HG03060 (cell line): ENCODE measurements around the gene C8B.

Experiments
- ATAC-seq: cut with Tn5 transposase; IDR thresholded peaks from one replicate; pipeline ENCODE4 v1.9.1; 2021; ENCODE audit warnings: low read depth, moderate number of reproducible peaks; ENCODE audit not compliant: unreplicated experiment

Gene C8B

GRCh38 chr1:56965916-56966697 is at the start of gene C8B:
Gene C8B, minus strand, starts transcription at chr1:56966015. Its CDS starts 67 bp downstream, at chr1:56965948.
- ATAC-seq, result no peak

GRCh38 chr1:57015071-57015470 is 49.3 kb upstream of the C8B start:
- no peak for ATAC-seq

- no peak for ATAC-seq
Measured at GRCh38 chr1:57013522-57013921, 47.7 kb upstream of the C8B start.

- no peak for ATAC-seq
Measured at GRCh38 chr1:57012315-57012714, 46.5 kb upstream of the C8B start.

- no peak for ATAC-seq
Measured at GRCh38 chr1:57010511-57010910, 44.7 kb upstream of the C8B start.

- no peak for ATAC-seq
Measured at GRCh38 chr1:57007948-57008347, 42.1 kb upstream of the C8B start.

GRCh38 chr1:57007472-57007871 is 41.7 kb upstream of the C8B start:
- ATAC-seq, result no peak

GRCh38 chr1:57003398-57004139 is 37.8 kb upstream of the C8B start:
- no peak for ATAC-seq

GRCh38 chr1:56995414-56996100 is 29.7 kb upstream of the C8B start:
- ATAC-seq, result no peak

GRCh38 chr1:56993475-56993874 is 27.7 kb upstream of the C8B start:
- no peak for ATAC-seq

- ATAC-seq, result no peak
Measured at GRCh38 chr1:56992318-56993125, 26.7 kb upstream of the C8B start.

- no peak for ATAC-seq
Measured at GRCh38 chr1:56991576-56991975, 25.8 kb upstream of the C8B start.

GRCh38 chr1:56986397-56986796 is 20.6 kb upstream of the C8B start:
- ATAC-seq, result no peak

GRCh38 chr1:56985857-56986256 is 20.0 kb upstream of the C8B start:
- ATAC-seq, result no peak

GRCh38 chr1:56983484-56983883 is 17.7 kb upstream of the C8B start:
- ATAC-seq, result no peak

GRCh38 chr1:56979986-56980755 is 14.4 kb upstream of the C8B start:
- no peak for ATAC-seq

GRCh38 chr1:56978819-56979218 is 13.0 kb upstream of the C8B start:
- no peak for ATAC-seq

- ATAC-seq, result no peak
Measured at GRCh38 chr1:56977910-56978309, 12.1 kb upstream of the C8B start.

- no peak for ATAC-seq
Measured at GRCh38 chr1:56975446-56975845, 9.6 kb upstream of the C8B start.
